GM18951 (cell line): Measurements from ENCODE around the gene KRT6B.
"Not testable (repeated sequence)": the region's sequence is repeated elsewhere in the genome, so short reads cannot be mapped to it uniquely, and the experiment has no call there.

Source experiments
- POLR2A ChIP-seq: IDR thresholded peaks from 4 replicates; pipeline ENCODE4 v1.6.1; 2011; ENCODE audit warnings: mild to moderate bottlenecking; ENCODE audit not compliant: insufficient read length, insufficient read depth; ENCODE audit errors: extremely low read depth
- in situ Hi-C: fragments of 300-500 bp; cut with MboI; formaldehyde crosslinking; loops from one replicate; pipeline ENCODE4 v1.12.0; 2022; ENCODE audit warnings: low sequenced_read_pairs, mixed read lengths, inconsistent platforms; ENCODE audit not compliant: unreplicated experiment

The KRT6B gene

GRCh38 chr12:52487211-52487610 lies 35.3 kb upstream of the KRT6B start:
- in situ Hi-C loops = no loop called here
- TF ChIP-seq POLR2A = no peak

- in situ Hi-C loops = no loop called here
- TF ChIP-seq POLR2A = no peak
Observed at GRCh38 chr12:52486166-52487105, 34.5 kb upstream of the KRT6B start.

GRCh38 chr12:52480073-52480472 lies 28.1 kb upstream of the KRT6B start:
- in situ Hi-C loops = no loop called here
- no peak for TF ChIP-seq POLR2A

- TF ChIP-seq POLR2A = no peak
- in situ Hi-C loops = no loop called here
Observed at GRCh38 chr12:52477651-52478050, 25.7 kb upstream of the KRT6B start.

- TF ChIP-seq POLR2A = no peak
- in situ Hi-C loops = no loop called here
Observed at GRCh38 chr12:52474212-52474611, 22.3 kb upstream of the KRT6B start.

- TF ChIP-seq POLR2A = no peak
- in situ Hi-C loops = no loop called here
Observed at GRCh38 chr12:52473768-52474167, 21.8 kb upstream of the KRT6B start, which contains the start of gene KRT6C. Gene KRT6C (minus strand): TSS chr12:52473805. CDS start chr12:52473737, 68 bp downstream.

- TF ChIP-seq POLR2A = no peak
- in situ Hi-C loops = no loop called here
Observed at GRCh38 chr12:52469853-52470252, 17.9 kb upstream of the KRT6B start.

- no peak for TF ChIP-seq POLR2A
- in situ Hi-C loops = no loop called here
Observed at GRCh38 chr12:52464897-52465296, 13.0 kb upstream of the KRT6B start.

- in situ Hi-C loops = no loop called here
- TF ChIP-seq POLR2A = no peak
Observed at GRCh38 chr12:52461693-52462092, 9.7 kb upstream of the KRT6B start.

GRCh38 chr12:52458861-52459260 lies 6.9 kb upstream of the KRT6B start:
- TF ChIP-seq POLR2A = no peak
- in situ Hi-C loops = no loop called here

GRCh38 chr12:52455821-52456220 lies 3.9 kb upstream of the KRT6B start:
- TF ChIP-seq POLR2A = no peak
- in situ Hi-C loops = no loop called here

GRCh38 chr12:52454411-52455201 lies 2.7 kb upstream of the KRT6B start:
- TF ChIP-seq POLR2A = no peak
- in situ Hi-C loops = no loop called here

GRCh38 chr12:52448228-52448627 lies 3.7 kb downstream of the KRT6B start:
- TF ChIP-seq POLR2A = no peak
- in situ Hi-C loops = no loop called here

GRCh38 chr12:52447196-52447595 lies 4.8 kb downstream of the KRT6B start:
- in situ Hi-C loops = not testable (repeated sequence)
